SK-N-MC (cell line): Measurements from ENCODE around the gene SEC24D.

ENCODE experiments used
- EZH2 ChIP-seq: fragments of 200-600 bp; sonication (generic); IDR thresholded peaks from one replicate; pipeline ENCODE4 v1.6.1; 2017; ENCODE audit warnings: antibody characterized with exemption
- FOXP2 ChIP-seq: optimal IDR thresholded peaks from 2 replicates; pipeline ENCODE3; 2011; ENCODE audit warnings: mild to moderate bottlenecking, moderate library complexity; ENCODE audit not compliant: insufficient read depth; ENCODE audit errors: extremely low read length, control extremely low read depth
- POLR2AphosphoS5 ChIP-seq: IDR thresholded peaks from 2 replicates; pipeline ENCODE4 v1.6.1; 2012; ENCODE audit warnings: mild to moderate bottlenecking, low read depth, low read length, borderline replicate concordance

- TF ChIP-seq FOXP2 (no peak), EZH2 (no peak), POLR2AphosphoS5 (no peak)
Measured at GRCh38 chr4:118814891-118815290, 21.0 kb downstream of the SEC24D start.
